ENCODE results near the gene FAM83B. TPM values are rescaled to one million over a fixed set of nuclear protein-coding genes. Genes with fewer than 3 reads are reported as not detected.

FAM83B gene
- total RNA-seq, 1 experiment from 2014 or later: 15.6 TPM

DNA sequence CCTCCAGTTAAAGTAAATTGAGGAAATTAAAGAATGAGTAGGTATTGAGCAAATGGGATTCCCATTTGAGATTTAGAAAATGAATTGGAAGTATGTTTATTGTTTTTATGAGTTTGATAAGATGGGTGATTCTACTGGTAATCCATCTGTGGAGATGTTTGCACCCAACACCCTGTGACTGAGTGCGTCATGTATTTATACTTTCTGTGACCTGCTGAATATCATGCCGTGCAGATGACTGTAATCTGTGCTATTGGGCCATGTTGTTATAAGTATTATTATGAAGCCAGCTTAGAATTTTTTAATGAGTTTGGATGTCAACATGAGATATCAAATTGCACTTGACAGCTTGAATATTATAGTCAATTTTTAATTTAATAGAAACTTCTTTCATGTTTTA lies 17.7 kb downstream of the FAM83B start:
- Histone ChIP-seq H3K9me3 (ENCODE audit: insufficient read depth, low read depth) (no peaks in the 10 kb centered on the region), H3K4me2 (no peak overlapping the region), H4K20me1 (ENCODE audit: insufficient read depth) (0 out of 2 replicates have a peak, but pooled peaks cover 5% of the 10 kb centered on the region), H3K27me3 (ENCODE audit: insufficient read depth, low read depth) (no peaks in the 10 kb centered on the region), H3K4me3 (no peak overlapping the region), H3K4me1 (replicated peaks; ENCODE audit: insufficient read depth) (no peaks in the 10 kb centered on the region), H3F3A (ENCODE audit: insufficient read depth, low read depth) (no peaks in the 10 kb centered on the region), H3K27ac (no peak overlapping the region), H3K79me2 (ENCODE audit: low read depth) (peaks cover 15% of the 10 kb centered on the region; the same call in 1 of the 2 replicates), H3K36me3 (ENCODE audit: low read depth) (no peaks in the 10 kb centered on the region; the same call in 1 of the 2 replicates), H3K9me2 (ENCODE audit: insufficient read depth) (no peaks in the 10 kb centered on the region), H2AFZ (no peak overlapping the region)
- TF ChIP-seq, protein P1, sequence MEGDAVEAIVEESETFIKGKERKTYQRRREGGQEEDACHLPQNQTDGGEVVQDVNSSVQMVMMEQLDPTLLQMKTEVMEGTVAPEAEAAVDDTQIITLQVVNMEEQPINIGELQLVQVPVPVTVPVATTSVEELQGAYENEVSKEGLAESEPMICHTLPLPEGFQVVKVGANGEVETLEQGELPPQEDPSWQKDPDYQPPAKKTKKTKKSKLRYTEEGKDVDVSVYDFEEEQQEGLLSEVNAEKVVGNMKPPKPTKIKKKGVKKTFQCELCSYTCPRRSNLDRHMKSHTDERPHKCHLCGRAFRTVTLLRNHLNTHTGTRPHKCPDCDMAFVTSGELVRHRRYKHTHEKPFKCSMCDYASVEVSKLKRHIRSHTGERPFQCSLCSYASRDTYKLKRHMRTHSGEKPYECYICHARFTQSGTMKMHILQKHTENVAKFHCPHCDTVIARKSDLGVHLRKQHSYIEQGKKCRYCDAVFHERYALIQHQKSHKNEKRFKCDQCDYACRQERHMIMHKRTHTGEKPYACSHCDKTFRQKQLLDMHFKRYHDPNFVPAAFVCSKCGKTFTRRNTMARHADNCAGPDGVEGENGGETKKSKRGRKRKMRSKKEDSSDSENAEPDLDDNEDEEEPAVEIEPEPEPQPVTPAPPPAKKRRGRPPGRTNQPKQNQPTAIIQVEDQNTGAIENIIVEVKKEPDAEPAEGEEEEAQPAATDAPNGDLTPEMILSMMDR (conservative IDR thresholded peaks at IDR 0.05): no peak
- TF ChIP-seq EZH2 (IDR thresholded peaks at IDR 0.05; ENCODE audit: low read depth): no peak
- ChIA-PET CTCF (no interaction called here), POLR2A (ENCODE audit: unreplicated experiment) (no interaction called here)
- intact Hi-C loops (cut with micrococcal nuclease; ENCODE audit: unreplicated experiment): no loop called here
- BruUV-seq (replicated peaks): no TSS peak
- DNase-seq: no peak

DNA sequence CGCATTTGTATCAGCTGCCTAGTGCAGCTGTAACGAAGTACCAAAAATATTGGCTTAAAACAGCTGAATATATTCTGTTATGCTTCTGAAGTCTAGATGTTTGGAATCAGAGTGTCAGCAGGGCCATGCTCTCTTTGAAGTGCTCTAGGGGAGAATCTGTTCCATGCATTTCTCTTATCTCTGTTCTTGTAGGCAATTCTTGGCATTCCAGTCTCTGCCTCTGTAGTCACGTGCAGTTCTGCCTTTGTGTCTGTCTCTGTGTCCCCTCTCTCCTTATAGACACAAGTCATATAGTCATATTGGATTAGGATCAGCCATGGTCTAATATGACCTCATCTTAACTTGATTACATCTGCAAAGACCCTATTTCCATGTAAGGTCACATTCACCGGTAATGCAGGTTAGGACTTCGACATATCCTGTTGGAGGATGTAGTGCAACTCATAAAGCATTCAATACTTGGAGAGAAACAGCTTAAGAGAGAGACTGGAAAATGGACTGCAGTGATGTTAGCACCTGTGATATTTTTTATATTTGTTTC lies 18.6 kb downstream of the FAM83B start:
- Histone ChIP-seq H3K79me2 (ENCODE audit: low read depth) (peaks cover 17% of the 10 kb centered on the region; the same call in 1 of the 2 replicates), H3K4me3 (no peak overlapping the region), H3K27me3 (ENCODE audit: insufficient read depth, low read depth) (no peaks in the 10 kb centered on the region), H3K27ac (no peak overlapping the region), H2AFZ (no peak overlapping the region), H3K9me2 (ENCODE audit: insufficient read depth) (no peaks in the 10 kb centered on the region), H3K36me3 (ENCODE audit: low read depth) (no peaks in the 10 kb centered on the region; the same call in 1 of the 2 replicates), H4K20me1 (ENCODE audit: insufficient read depth) (0 out of 2 replicates have a peak, but pooled peaks cover 5% of the 10 kb centered on the region), H3K9me3 (ENCODE audit: insufficient read depth, low read depth) (no peaks in the 10 kb centered on the region), H3F3A (ENCODE audit: insufficient read depth, low read depth) (no peaks in the 10 kb centered on the region), H3K4me2 (no peak overlapping the region), H3K4me1 (replicated peaks; ENCODE audit: insufficient read depth) (no peaks in the 10 kb centered on the region)
- BruUV-seq (replicated peaks): no TSS peak
- ChIA-PET POLR2A (ENCODE audit: unreplicated experiment) (no interaction called here), CTCF (no interaction called here)
- intact Hi-C loops (cut with micrococcal nuclease; ENCODE audit: unreplicated experiment): no loop called here
- TF ChIP-seq, protein P1 (conservative IDR thresholded peaks at IDR 0.05): no peak
- TF ChIP-seq EZH2 (IDR thresholded peaks at IDR 0.05; ENCODE audit: low read depth): no peak
- DNase-seq: no peak

DNA sequence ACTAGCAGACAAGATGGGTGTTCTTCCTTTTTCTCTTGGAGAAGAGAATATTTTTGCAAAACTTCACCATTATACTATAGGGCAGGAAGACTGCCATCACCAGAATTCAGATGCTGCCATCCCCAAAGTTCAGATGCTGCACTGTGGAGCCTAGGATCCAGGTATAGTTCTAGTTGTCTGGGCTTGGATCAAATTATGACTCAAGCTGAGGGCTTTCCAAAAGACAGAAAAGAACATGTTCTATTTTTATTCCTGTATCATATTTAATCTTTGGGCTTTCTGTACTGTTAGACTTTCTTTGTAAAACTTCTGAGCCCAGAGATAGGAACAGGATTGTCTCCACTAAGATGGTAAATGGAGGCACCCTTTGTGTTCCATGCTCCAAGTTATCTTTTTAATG lies 22.0 kb downstream of the FAM83B start:
- CTCF ChIA-PET: no interaction called here
- Histone ChIP-seq H2AFZ (no peak overlapping the region), H3K4me2 (no peak overlapping the region), H3K4me1 (replicated peaks; ENCODE audit: insufficient read depth) (peaks cover 7% of the 10 kb centered on the region), H3K27me3 (ENCODE audit: insufficient read depth, low read depth) (no peaks in the 10 kb centered on the region), H3K36me3 (ENCODE audit: low read depth) (peaks cover 5% of the 10 kb centered on the region; the same call in 1 of the 2 replicates), H3K4me3 (no peak overlapping the region), H3K27ac (no peak overlapping the region), H3K9me2 (ENCODE audit: insufficient read depth) (no peaks in the 10 kb centered on the region), H4K20me1 (ENCODE audit: insufficient read depth) (0 out of 2 replicates have a peak, but pooled peaks cover 5% of the 10 kb centered on the region), H3F3A (ENCODE audit: insufficient read depth, low read depth) (peaks cover 4% of the 10 kb centered on the region; the same call in 1 of the 2 replicates), H3K9me3 (ENCODE audit: insufficient read depth, low read depth) (no peaks in the 10 kb centered on the region), H3K79me2 (ENCODE audit: low read depth) (peaks cover 26% of the 10 kb centered on the region; the same call in 1 of the 2 replicates)
- no TSS peak for BruUV-seq (replicated peaks)
- intact Hi-C loops (cut with micrococcal nuclease; ENCODE audit: unreplicated experiment): no loop called here
- TF ChIP-seq EZH2 (IDR thresholded peaks at IDR 0.05; ENCODE audit: low read depth): no peak
- TF ChIP-seq, protein P1 (conservative IDR thresholded peaks at IDR 0.05): no peak
- no peak for DNase-seq
- POLR2A ChIA-PET (ENCODE audit: unreplicated experiment): no interaction called here
